Astrocyte of the cerebellum (primary cell): Measurements from ENCODE around the gene TIPRL.

Experiments
- DNase-seq: peaks from one replicate; pipeline ENCODE4 v3.0.0-alpha.2; 2011; ENCODE audit warnings: low read depth
- H3K4me3 ChIP-seq: 2 replicates; pipeline ENCODE4 v1.5.1; 2011; ENCODE audit warnings: mild to moderate bottlenecking, low read depth, low read length, moderate library complexity
- CTCF ChIP-seq: IDR thresholded peaks from 2 replicates; pipeline ENCODE4 v1.5.1; 2012; ENCODE audit warnings: low read length, low read depth, moderate library complexity, mild to moderate bottlenecking; ENCODE audit errors: missing control alignments
- in situ Hi-C: cut with HindIII; loops from 2 replicates; pipeline ENCODE4 v1.10.0; 2017; ENCODE audit warnings: low sequenced_read_pairs

TIPRL gene

GRCh38 chr1:168223261-168223660 is 44.5 kb downstream of the TIPRL start:
- no peak for TF ChIP-seq CTCF
- DNase-seq: no peak
- no peak overlapping the region for H3K4me3 ChIP-seq
- in situ Hi-C loops: no loop called here

GRCh38 chr1:168223681-168224540 is 45.1 kb downstream of the TIPRL start:
- H3K4me3 ChIP-seq: no peak overlapping the region
- TF ChIP-seq CTCF: no peak
- no peak for DNase-seq
- in situ Hi-C loops: no loop called here

- H3K4me3 ChIP-seq: peak overlapping the region; percentile 95
- no peak for TF ChIP-seq CTCF
- DNase-seq: no peak
- in situ Hi-C loops: no loop called here
Observed at GRCh38 chr1:168224991-168225390, 46.2 kb downstream of the TIPRL start.

GRCh38 chr1:168225476-168226190 is 46.9 kb downstream of the TIPRL start, which contains the start of gene SFT2D2:
Gene SFT2D2 (plus strand): TSS chr1:168226004. CDS start chr1:168226080, 76 bp downstream.
- in situ Hi-C loops: no loop called here
- H3K4me3 ChIP-seq: peak within 1 kb of the TSS; percentile 95
- DNase-seq: no peak
- TF ChIP-seq CTCF: no peak

- no peak for DNase-seq
- in situ Hi-C loops: no loop called here
- TF ChIP-seq CTCF: no peak
- H3K4me3 ChIP-seq: peak overlapping the region; percentile 95
Observed at GRCh38 chr1:168227620-168228019, 48.9 kb downstream of the TIPRL start.

- in situ Hi-C loops: no loop called here
- TF ChIP-seq CTCF: no peak
- no peak overlapping the region for H3K4me3 ChIP-seq
- DNase-seq: no peak
Observed at GRCh38 chr1:168229893-168230292, 51.1 kb downstream of the TIPRL start.
